Measurements from ENCODE around the gene TARBP1. TPM values are rescaled to one million over a fixed set of nuclear protein-coding genes. Genes with fewer than 3 reads are reported as not detected.

TARBP1 gene
- 9.7 to 12.9 TPM (median 11.5 TPM) in 5 replicates for total RNA-seq (2022; extraction: Qiagen RNA extraction)

DNA sequence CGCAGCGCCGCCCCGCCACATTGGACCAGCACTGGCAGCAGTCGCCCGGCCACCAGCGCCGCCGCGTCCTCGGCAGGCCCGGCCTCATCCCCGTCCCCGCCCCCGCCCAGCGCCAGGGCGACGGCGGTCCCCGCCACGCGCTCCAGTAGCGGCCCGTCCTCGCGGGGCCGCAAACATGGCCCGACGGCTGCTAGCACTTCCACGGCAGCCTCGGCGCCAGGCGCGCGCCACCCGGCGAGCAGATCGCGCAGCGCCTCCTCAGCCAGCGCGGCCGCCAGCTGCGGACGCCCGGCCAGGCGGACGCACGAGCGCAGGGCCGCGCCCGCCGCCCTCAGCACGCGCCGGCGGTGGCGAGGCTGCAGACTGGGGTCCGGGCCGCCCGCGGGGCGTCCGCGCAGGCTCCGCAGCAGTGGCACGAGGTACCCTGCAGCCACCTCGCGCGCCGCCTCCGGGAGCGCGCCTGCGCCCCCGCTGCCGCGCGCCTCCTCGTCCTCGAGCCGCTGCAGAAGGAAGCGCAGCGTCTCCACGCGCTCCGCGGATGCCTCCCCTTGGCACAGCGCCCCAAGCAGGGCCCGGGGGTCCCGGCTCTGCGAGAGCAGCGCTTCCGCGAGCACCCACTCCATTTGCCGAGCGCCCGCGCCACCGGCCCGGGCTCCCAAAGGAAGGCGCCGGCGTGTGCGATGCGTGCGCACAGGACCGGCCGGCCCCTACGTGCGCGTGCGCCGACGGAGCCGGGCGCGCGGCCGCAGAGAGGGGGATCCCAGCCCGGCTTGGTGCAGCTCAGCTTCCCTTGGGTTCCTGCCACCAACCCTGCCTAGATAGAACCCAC lies at the start of gene TARBP1:
TARBP1 (minus strand) TSS at position 699 of the 829 bp plus-strand sequence; CDS start at position 623, 76 bp downstream.

GRCh38 chr1:234373064-234373958 lies 105.7 kb downstream of the TARBP1 start, which contains the start of gene COA6:
TSS of gene COA6 (plus strand) at chr1:234373456. CDS start at chr1:234373467, 11 bp downstream.

Other genes starting within 250 kb of the TARBP1 start
- 81.2 to 89.1 TPM (median 84.1 TPM) in 5 replicates for gene COA6, start 105.7 kb downstream of the TARBP1 start, total RNA-seq (2022; extraction: Qiagen RNA extraction)
- 61.1 to 88.8 TPM (median 79.2 TPM) in 5 replicates for gene IRF2BP2, start 131.0 kb upstream of the TARBP1 start, total RNA-seq (2022; extraction: Qiagen RNA extraction)